ENCODE data around the gene TDP2.
"Not testable (repeated sequence)": the region's sequence is repeated elsewhere in the genome, so short reads cannot be mapped to it uniquely, and the experiment has no call there.

Gene TDP2

GRCh38 chr6:24680582-24680981, 13.9 kb upstream of the TDP2 start:
- Histone ChIP-seq H3K9me3 (replicated peaks in 1 of 2; ENCODE audit: control insufficient read depth in 2 of 2, insufficient read depth in 1 of 2, low read depth in 1 of 2, low read length in 2 of 2) (no peaks in the 10 kb centered on the region), H3K27me3 (ENCODE audit: control insufficient read depth in 3 of 3, insufficient read depth in 3 of 3, low read depth in 1 of 3, low read length in 3 of 3) (no peaks in the 10 kb centered on the region), H3K27ac (replicated peaks; ENCODE audit: low read length) (no peak overlapping the region), H4K91ac (ENCODE audit: low read depth, low read length, poor library complexity) (no peak overlapping the region), H3K9ac (ENCODE audit: low read depth, low read length, poor library complexity) (no peak overlapping the region), H3K79me1 (ENCODE audit: low read depth, low read length) (no peaks in the 10 kb centered on the region), H3K14ac (ENCODE audit: low read length) (no peak overlapping the region), H2AFZ (ENCODE audit: low read length) (no peak overlapping the region), H3K4me1 (ENCODE audit: control insufficient read depth in 2 of 2, insufficient read depth in 1 of 2, low read depth in 1 of 2, low read length in 2 of 2) (peaks cover 0 to 5% of the 10 kb centered on the region in 2 donors), H3K18ac (ENCODE audit: low read length) (no peak overlapping the region), H2BK15ac (ENCODE audit: low read length) (no peak overlapping the region), H2BK120ac (ENCODE audit: low read depth, low read length) (no peak overlapping the region), H2BK5ac (ENCODE audit: low read length) (no peak overlapping the region), H3K4ac (ENCODE audit: low read length) (no peak overlapping the region), H3K36me3 (replicated peaks in 1 of 2; ENCODE audit: control insufficient read depth in 2 of 2, insufficient read depth in 2 of 2, low read length in 2 of 2) (no peaks in the 10 kb centered on the region), H3K4me3 (ENCODE audit: low read length in 2 of 2) (no peak overlapping the region), H3K4me2 (ENCODE audit: insufficient read depth, low read length, poor library complexity, severe bottlenecking) (no peak overlapping the region), H2BK12ac (ENCODE audit: low read length) (no peak overlapping the region), H3K23ac (ENCODE audit: low read depth, low read length, poor library complexity) (no peak overlapping the region), H2AK5ac (ENCODE audit: low read depth, low read length) (no peak overlapping the region), H4K8ac (ENCODE audit: low read depth, low read length) (no peak overlapping the region)
- no peak for DNase-seq (ENCODE audit: low spot score)
- no CpG with 5 or more reads among the region's 7 CpGs for WGBS, 2 donors (ENCODE audit: extremely low coverage in 2 of 2, insufficient read length in 2 of 2, insufficient replicate concordance in 1 of 2)

- no CpG with 5 or more reads among the region's 11 CpGs for WGBS, 2 donors (ENCODE audit: extremely low coverage in 2 of 2, insufficient read length in 2 of 2, insufficient replicate concordance in 1 of 2)
- H3K36me3 ChIP-seq (replicated peaks in 1 of 2; ENCODE audit: control insufficient read depth in 2 of 2, insufficient read depth in 2 of 2, low read length in 2 of 2); H3K4me3 ChIP-seq (ENCODE audit: low read length in 2 of 2): not testable (repeated sequence)
Measured at GRCh38 chr6:24678792-24679352, 12.2 kb upstream of the TDP2 start.

GRCh38 chr6:24673625-24674024, 6.9 kb upstream of the TDP2 start:
- no peak overlapping the region for H4K91ac ChIP-seq (ENCODE audit: low read depth, low read length, poor library complexity)
- H2AK5ac ChIP-seq (ENCODE audit: low read depth, low read length), result no peak overlapping the region
- no peak overlapping the region for H3K14ac ChIP-seq (ENCODE audit: low read length)
- H3K27me3 ChIP-seq (ENCODE audit: control insufficient read depth in 3 of 3, insufficient read depth in 3 of 3, low read depth in 1 of 3, low read length in 3 of 3), result no peaks in the 10 kb centered on the region
- no peaks in the 10 kb centered on the region for H3K36me3 ChIP-seq (replicated peaks in 1 of 2; ENCODE audit: control insufficient read depth in 2 of 2, insufficient read depth in 2 of 2, low read length in 2 of 2)
- H2BK15ac ChIP-seq (ENCODE audit: low read length), result no peak overlapping the region
- H4K8ac ChIP-seq (ENCODE audit: low read depth, low read length), result no peak overlapping the region
- no peak overlapping the region for H2BK5ac ChIP-seq (ENCODE audit: low read length)
- no peak overlapping the region for H3K9ac ChIP-seq (ENCODE audit: low read depth, low read length, poor library complexity)
- no CpG with 5 or more reads among the region's 2 CpGs for WGBS, 2 donors (ENCODE audit: extremely low coverage in 2 of 2, insufficient read length in 2 of 2, insufficient replicate concordance in 1 of 2)
- H3K23ac ChIP-seq (ENCODE audit: low read depth, low read length, poor library complexity), result no peak overlapping the region
- no peaks in the 10 kb centered on the region for H3K4me1 ChIP-seq (ENCODE audit: control insufficient read depth in 2 of 2, insufficient read depth in 1 of 2, low read depth in 1 of 2, low read length in 2 of 2)
- no peak overlapping the region for H3K27ac ChIP-seq (replicated peaks; ENCODE audit: low read length)
- H2BK120ac ChIP-seq (ENCODE audit: low read depth, low read length), result no peak overlapping the region
- H3K9me3 ChIP-seq (replicated peaks in 1 of 2; ENCODE audit: control insufficient read depth in 2 of 2, insufficient read depth in 1 of 2, low read depth in 1 of 2, low read length in 2 of 2), result peaks cover 1 to 38% of the 10 kb centered on the region in 2 donors
- no peaks in the 10 kb centered on the region for H3K79me1 ChIP-seq (ENCODE audit: low read depth, low read length)
- no peak overlapping the region for H2BK12ac ChIP-seq (ENCODE audit: low read length)
- no peak overlapping the region for H2AFZ ChIP-seq (ENCODE audit: low read length)
- no peak overlapping the region for H3K4me3 ChIP-seq (ENCODE audit: low read length in 2 of 2)
- no peak overlapping the region for H3K4ac ChIP-seq (ENCODE audit: low read length)
- H3K18ac ChIP-seq (ENCODE audit: low read length), result no peak overlapping the region
- no peak overlapping the region for H3K4me2 ChIP-seq (ENCODE audit: insufficient read depth, low read length, poor library complexity, severe bottlenecking)
- DNase-seq (ENCODE audit: low spot score), result no peak

More at GRCh38 chr6:24678792-24679352, 12.2 kb upstream of the TDP2 start:
- not testable (repeated sequence) for H3K23ac ChIP-seq (ENCODE audit: low read depth, low read length, poor library complexity); H4K91ac ChIP-seq (ENCODE audit: low read depth, low read length, poor library complexity); H3K4ac ChIP-seq (ENCODE audit: low read length); H2AK5ac ChIP-seq (ENCODE audit: low read depth, low read length); H3K27me3 ChIP-seq (ENCODE audit: control insufficient read depth in 3 of 3, insufficient read depth in 3 of 3, low read depth in 1 of 3, low read length in 3 of 3); H3K4me1 ChIP-seq (ENCODE audit: control insufficient read depth in 2 of 2, insufficient read depth in 1 of 2, low read depth in 1 of 2, low read length in 2 of 2); H3K14ac ChIP-seq (ENCODE audit: low read length); H2BK120ac ChIP-seq (ENCODE audit: low read depth, low read length); H2BK12ac ChIP-seq (ENCODE audit: low read length); H2AFZ ChIP-seq (ENCODE audit: low read length); H3K4me2 ChIP-seq (ENCODE audit: insufficient read depth, low read length, poor library complexity, severe bottlenecking); H3K9ac ChIP-seq (ENCODE audit: low read depth, low read length, poor library complexity); H3K9me3 ChIP-seq (replicated peaks in 1 of 2; ENCODE audit: control insufficient read depth in 2 of 2, insufficient read depth in 1 of 2, low read depth in 1 of 2, low read length in 2 of 2); H2BK15ac ChIP-seq (ENCODE audit: low read length); H2BK5ac ChIP-seq (ENCODE audit: low read length); H4K8ac ChIP-seq (ENCODE audit: low read depth, low read length); H3K27ac ChIP-seq (replicated peaks; ENCODE audit: low read length); H3K79me1 ChIP-seq (ENCODE audit: low read depth, low read length); H3K18ac ChIP-seq (ENCODE audit: low read length); DNase-seq (ENCODE audit: low spot score)

GRCh38 chr6:24672620-24673182, 6.0 kb upstream of the TDP2 start:
- Histone ChIP-seq H3K4me2 (ENCODE audit: insufficient read depth, low read length, poor library complexity, severe bottlenecking) (no peak overlapping the region), H3K79me1 (ENCODE audit: low read depth, low read length) (no peaks in the 10 kb centered on the region), H3K4ac (ENCODE audit: low read length) (no peak overlapping the region), H3K18ac (ENCODE audit: low read length) (no peak overlapping the region), H2BK5ac (ENCODE audit: low read length) (no peak overlapping the region), H3K36me3 (replicated peaks in 1 of 2; ENCODE audit: control insufficient read depth in 2 of 2, insufficient read depth in 2 of 2, low read length in 2 of 2) (no peaks in the 10 kb centered on the region), H2BK12ac (ENCODE audit: low read length) (no peak overlapping the region), H3K9ac (ENCODE audit: low read depth, low read length, poor library complexity) (no peak overlapping the region), H2AK5ac (ENCODE audit: low read depth, low read length) (no peak overlapping the region), H3K23ac (ENCODE audit: low read depth, low read length, poor library complexity) (no peak overlapping the region), H3K14ac (ENCODE audit: low read length) (no peak overlapping the region), H2BK15ac (ENCODE audit: low read length) (no peak overlapping the region), H2AFZ (ENCODE audit: low read length) (no peak overlapping the region), H3K4me3 (ENCODE audit: low read length in 2 of 2) (no peak overlapping the region), H4K8ac (ENCODE audit: low read depth, low read length) (no peak overlapping the region), H4K91ac (ENCODE audit: low read depth, low read length, poor library complexity) (no peak overlapping the region), H3K27me3 (ENCODE audit: control insufficient read depth in 3 of 3, insufficient read depth in 3 of 3, low read depth in 1 of 3, low read length in 3 of 3) (no peaks in the 10 kb centered on the region), H3K27ac (replicated peaks; ENCODE audit: low read length) (no peak overlapping the region), H3K4me1 (ENCODE audit: control insufficient read depth in 2 of 2, insufficient read depth in 1 of 2, low read depth in 1 of 2, low read length in 2 of 2) (no peaks in the 10 kb centered on the region), H3K9me3 (replicated peaks in 1 of 2; ENCODE audit: control insufficient read depth in 2 of 2, insufficient read depth in 1 of 2, low read depth in 1 of 2, low read length in 2 of 2) (peaks cover 1 to 41% of the 10 kb centered on the region in 2 donors), H2BK120ac (ENCODE audit: low read depth, low read length) (no peak overlapping the region)
- WGBS, 2 donors (ENCODE audit: extremely low coverage in 2 of 2, insufficient read length in 2 of 2, insufficient replicate concordance in 1 of 2), result no CpG with 5 or more reads among the region's 6 CpGs
- DNase-seq (ENCODE audit: low spot score), result no peak
